WTC11 (cell line): Measurements from ENCODE around the gene DIMT1. TPM values are rescaled to one million over a fixed set of nuclear protein-coding genes. Genes with fewer than 3 reads are reported as not detected.

Source experiments
- ATAC-seq: fragments of 200-7000 bp; cut with Tn5 transposase; 2 replicates; pipeline ENCODE4 v1.10.0; 2021; ENCODE audit warnings: mild to moderate bottlenecking, moderate library complexity
- CTCF ChIA-PET: fragments of 300-600 bp; sonication (Branson Sonifier 250); formaldehyde crosslinking; loops from one replicate; lab custom pipeline; 2021; ENCODE audit warnings: antibody characterized with exemption; lab: Charles Lee
- POLR2A ChIA-PET: fragments of 350-600 bp; sonication (Branson Sonifier 250); formaldehyde crosslinking; loops from one replicate; lab custom pipeline; 2021; ENCODE audit warnings: antibody characterized with exemption; lab: Charles Lee
- DNase-seq: peaks from one replicate; pipeline ENCODE4 v3.0.0; 2021; ENCODE audit warnings: low spot score
- H3K27ac Mint-ChIP-seq: 2 replicates; pipeline ENCODE4 v1.8.0; 2021; ENCODE audit warnings: mixed read lengths
- H3K27me3 Mint-ChIP-seq: 2 replicates; pipeline ENCODE4 v1.8.0; 2021; ENCODE audit warnings: low read depth, mild to moderate bottlenecking, moderate library complexity, mixed read lengths
- H3K36me3 Mint-ChIP-seq: 2 replicates; pipeline ENCODE4 v1.8.0; 2021; ENCODE audit warnings: mixed read lengths
- H3K4me1 Mint-ChIP-seq: 2 replicates; pipeline ENCODE4 v1.8.0; 2022; ENCODE audit warnings: mixed read lengths
- H3K4me3 Mint-ChIP-seq: 2 replicates; pipeline ENCODE4 v1.8.0; 2021; ENCODE audit warnings: mild to moderate bottlenecking, moderate library complexity, mixed read lengths
- H3K9me3 Mint-ChIP-seq: 2 replicates; pipeline ENCODE4 v1.8.0; 2021; ENCODE audit warnings: mixed read lengths
- CREB1 ChIP-seq: sonication (generic); formaldehyde crosslinking; IDR thresholded peaks from 2 replicates; pipeline ENCODE4 v1.8.0; 2023; ENCODE audit warnings: mild to moderate bottlenecking, missing genetic modification reagents
- FOXK1 ChIP-seq: sonication (generic); formaldehyde crosslinking; IDR thresholded peaks from 2 replicates; pipeline ENCODE4 v1.8.0; 2022; ENCODE audit warnings: mild to moderate bottlenecking, moderate library complexity, missing genetic modification reagents
- HMGA2 ChIP-seq: fragments of 250-450 bp; sonication (Bioruptor Pico); IDR thresholded peaks from 2 replicates; pipeline ENCODE4 v1.4.0; 2021; ENCODE audit warnings: mild to moderate bottlenecking, moderate library complexity
- MXD4 ChIP-seq: fragments of 250-450 bp; sonication (Bioruptor Pico); IDR thresholded peaks from 2 replicates; pipeline ENCODE4 v1.8.0; 2021; ENCODE audit warnings: mild to moderate bottlenecking, moderate library complexity, borderline replicate concordance
- MYBL2 ChIP-seq: sonication (generic); formaldehyde crosslinking; IDR thresholded peaks from 2 replicates; pipeline ENCODE4 v1.8.1; 2023; ENCODE audit warnings: mild to moderate bottlenecking, moderate library complexity, missing genetic modification reagents
- NR1H2 ChIP-seq: sonication (generic); formaldehyde crosslinking; IDR thresholded peaks from 2 replicates; pipeline ENCODE4 v1.9.0; 2021; ENCODE audit warnings: mild to moderate bottlenecking, moderate library complexity, missing genetic modification reagents
- RORB ChIP-seq: fragments of 250-450 bp; sonication (Bioruptor Pico); IDR thresholded peaks from 2 replicates; pipeline ENCODE4 v1.9.0; 2021; ENCODE audit warnings: mild to moderate bottlenecking
- TCF7 ChIP-seq: sonication (generic); formaldehyde crosslinking; IDR thresholded peaks from 2 replicates; pipeline ENCODE4 v1.8.0; 2022; ENCODE audit warnings: mild to moderate bottlenecking, low read depth, missing genetic modification reagents, moderate library complexity
- total RNA-seq: library from RNA; stranded (reverse); gene quantifications from 3 replicates; pipeline ENCODE4 v1.2.3, GENCODE V29; 2021
- TF ChIP-seq, protein P1 (sequence below): sonication (generic); formaldehyde crosslinking; IDR thresholded peaks from 2 replicates; pipeline ENCODE4 v1.8.1; 2023; ENCODE audit warnings: mild to moderate bottlenecking, missing genetic modification reagents, borderline replicate concordance
- TF ChIP-seq, protein P2 (sequence below): fragments of 250-450 bp; sonication (Bioruptor Pico); IDR thresholded peaks from 2 replicates; pipeline ENCODE4 v1.9.0; 2021; ENCODE audit warnings: mild to moderate bottlenecking
- TF ChIP-seq, protein P3 (sequence below): sonication (generic); formaldehyde crosslinking; IDR thresholded peaks from 2 replicates; pipeline ENCODE4 v1.8.0; 2022; ENCODE audit warnings: mild to moderate bottlenecking, missing genetic modification reagents
- TF ChIP-seq, protein P4 (sequence below): sonication (generic); formaldehyde crosslinking; IDR thresholded peaks from 2 replicates; pipeline ENCODE4 v1.8.0; 2022; ENCODE audit warnings: missing genetic modification reagents
- TF ChIP-seq, protein P5 (sequence below): fragments of 250-450 bp; sonication (Bioruptor Pico); conservative IDR thresholded peaks from 2 replicates; pipeline ENCODE4 v1.9.0; 2021; ENCODE audit warnings: mild to moderate bottlenecking
- TF ChIP-seq, protein P6 (sequence below): sonication (generic); formaldehyde crosslinking; IDR thresholded peaks from 2 replicates; pipeline ENCODE4 v1.8.1; 2022; ENCODE audit warnings: low read depth, missing genetic modification reagents, borderline replicate concordance
- TF ChIP-seq, protein P7 (sequence below): sonication (generic); formaldehyde crosslinking; IDR thresholded peaks from 2 replicates; pipeline ENCODE4 v1.8.1; 2023; ENCODE audit warnings: mild to moderate bottlenecking, missing genetic modification reagents, moderate library complexity

The DIMT1 gene
- total RNA-seq, 1 experiment from 2014 or later: 33.9 TPM

DNA sequence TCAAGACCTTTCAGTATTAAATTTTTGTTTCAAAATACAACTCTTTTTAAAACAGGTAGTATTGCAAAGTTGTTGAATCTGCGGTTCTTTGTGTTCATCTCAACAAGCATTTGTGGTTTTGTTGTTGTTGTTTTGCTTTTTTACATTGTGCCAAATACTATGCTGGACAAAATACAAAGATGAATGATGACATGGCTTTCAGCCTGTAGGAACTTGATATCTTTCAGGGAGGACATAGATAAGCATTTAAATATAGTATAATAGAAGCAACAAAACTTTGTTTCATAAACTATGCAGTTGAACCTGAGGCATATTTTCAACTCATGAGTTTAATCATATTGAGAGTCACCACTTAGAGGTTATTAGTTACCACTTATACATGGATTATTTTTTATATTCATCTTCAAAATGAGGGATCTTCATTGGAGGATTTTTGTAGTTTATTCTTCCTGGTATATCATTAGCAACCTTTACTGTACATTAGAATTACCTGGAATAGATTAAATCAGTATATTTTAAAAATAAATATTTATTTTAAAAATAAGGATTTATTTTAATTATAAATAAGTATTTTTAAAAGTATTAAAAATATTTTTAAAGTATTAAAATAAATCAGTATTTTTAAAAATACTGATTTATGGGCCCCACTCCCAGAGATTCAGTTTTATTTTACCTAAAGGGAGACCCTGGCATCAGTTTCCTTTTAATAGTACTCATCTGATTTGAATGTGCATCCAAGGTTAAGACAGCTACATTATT is 54.8 kb downstream of the DIMT1 start:
- Mint-ChIP-seq H3K27ac (no peak overlapping the region), H3K36me3 (peaks cover 33% of the 10 kb centered on the region), H3K9me3 (no peaks in the 10 kb centered on the region), H3K4me3 (no peak overlapping the region), H3K4me1 (no peaks in the 10 kb centered on the region), H3K27me3 (no peaks in the 10 kb centered on the region)
- ChIA-PET CTCF (no interaction called here), POLR2A (no interaction called here)
- DNase-seq: no peak
- TF ChIP-seq NR1H2 (no peak), HMGA2 (peak; percentile 96)
- TF ChIP-seq, all 79 proteins: peak for 1
- ATAC-seq: no peak

DNA sequence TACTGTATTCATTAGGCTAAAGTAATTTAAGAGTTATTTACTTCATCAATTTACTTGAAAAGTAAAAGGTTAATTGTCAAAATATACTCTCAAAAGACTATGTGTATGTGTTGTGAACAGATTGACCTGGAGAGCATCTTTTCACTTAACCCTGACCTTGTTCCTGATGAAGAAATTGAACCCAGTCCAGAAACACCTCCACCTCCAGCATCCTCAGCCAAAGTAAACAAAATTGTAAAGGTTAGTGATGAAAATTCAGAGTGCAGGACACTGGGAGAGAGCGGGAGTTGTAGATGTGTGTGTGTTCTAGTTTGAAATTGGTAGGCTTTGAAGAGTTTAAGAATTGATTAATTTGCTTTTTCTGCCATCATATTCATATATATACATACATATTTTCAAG is 55.8 kb downstream of the DIMT1 start:
- no peak overlapping the region for H3K4me3 Mint-ChIP-seq
- no peaks in the 10 kb centered on the region for H3K27me3 Mint-ChIP-seq

DNA sequence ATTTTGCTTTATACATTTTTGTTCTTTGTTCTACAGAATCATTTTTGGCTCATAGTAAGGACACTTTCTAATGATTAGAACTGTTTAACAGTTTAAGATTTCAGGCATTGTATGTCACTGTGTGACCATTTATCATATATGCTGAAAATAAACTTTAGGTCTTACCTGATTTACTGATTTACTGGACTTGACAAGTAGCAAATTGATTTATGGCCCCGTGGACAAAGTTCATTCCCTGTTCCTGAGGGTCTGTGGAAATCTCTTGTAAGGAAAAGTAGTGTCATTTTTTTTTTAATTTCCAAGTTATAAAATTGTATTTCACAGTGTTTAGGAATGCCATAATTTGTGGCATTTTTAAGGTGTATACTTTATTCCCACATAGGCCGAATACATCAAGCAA is 57.0 kb downstream of the DIMT1 start:
- POLR2A ChIA-PET: no interaction called here
- H3K4me1 Mint-ChIP-seq: peaks cover under 1% of the 10 kb centered on the region; the same call in 1 of the 2 replicates
- H3K4me3 Mint-ChIP-seq: no peak overlapping the region
- ATAC-seq (no peak), DNase-seq (no peak)
- H3K9me3 Mint-ChIP-seq: no peaks in the 10 kb centered on the region
- H3K36me3 Mint-ChIP-seq: peaks cover 23% of the 10 kb centered on the region
- CTCF ChIA-PET: no interaction called here
- no peak overlapping the region for H3K27ac Mint-ChIP-seq
- H3K27me3 Mint-ChIP-seq: no peaks in the 10 kb centered on the region
- TF ChIP-seq, protein P1, sequence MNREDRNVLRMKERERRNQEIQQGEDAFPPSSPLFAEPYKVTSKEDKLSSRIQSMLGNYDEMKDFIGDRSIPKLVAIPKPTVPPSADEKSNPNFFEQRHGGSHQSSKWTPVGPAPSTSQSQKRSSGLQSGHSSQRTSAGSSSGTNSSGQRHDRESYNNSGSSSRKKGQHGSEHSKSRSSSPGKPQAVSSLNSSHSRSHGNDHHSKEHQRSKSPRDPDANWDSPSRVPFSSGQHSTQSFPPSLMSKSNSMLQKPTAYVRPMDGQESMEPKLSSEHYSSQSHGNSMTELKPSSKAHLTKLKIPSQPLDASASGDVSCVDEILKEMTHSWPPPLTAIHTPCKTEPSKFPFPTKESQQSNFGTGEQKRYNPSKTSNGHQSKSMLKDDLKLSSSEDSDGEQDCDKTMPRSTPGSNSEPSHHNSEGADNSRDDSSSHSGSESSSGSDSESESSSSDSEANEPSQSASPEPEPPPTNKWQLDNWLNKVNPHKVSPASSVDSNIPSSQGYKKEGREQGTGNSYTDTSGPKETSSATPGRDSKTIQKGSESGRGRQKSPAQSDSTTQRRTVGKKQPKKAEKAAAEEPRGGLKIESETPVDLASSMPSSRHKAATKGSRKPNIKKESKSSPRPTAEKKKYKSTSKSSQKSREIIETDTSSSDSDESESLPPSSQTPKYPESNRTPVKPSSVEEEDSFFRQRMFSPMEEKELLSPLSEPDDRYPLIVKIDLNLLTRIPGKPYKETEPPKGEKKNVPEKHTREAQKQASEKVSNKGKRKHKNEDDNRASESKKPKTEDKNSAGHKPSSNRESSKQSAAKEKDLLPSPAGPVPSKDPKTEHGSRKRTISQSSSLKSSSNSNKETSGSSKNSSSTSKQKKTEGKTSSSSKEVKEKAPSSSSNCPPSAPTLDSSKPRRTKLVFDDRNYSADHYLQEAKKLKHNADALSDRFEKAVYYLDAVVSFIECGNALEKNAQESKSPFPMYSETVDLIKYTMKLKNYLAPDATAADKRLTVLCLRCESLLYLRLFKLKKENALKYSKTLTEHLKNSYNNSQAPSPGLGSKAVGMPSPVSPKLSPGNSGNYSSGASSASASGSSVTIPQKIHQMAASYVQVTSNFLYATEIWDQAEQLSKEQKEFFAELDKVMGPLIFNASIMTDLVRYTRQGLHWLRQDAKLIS: no peak
- TF ChIP-seq, protein P2, sequence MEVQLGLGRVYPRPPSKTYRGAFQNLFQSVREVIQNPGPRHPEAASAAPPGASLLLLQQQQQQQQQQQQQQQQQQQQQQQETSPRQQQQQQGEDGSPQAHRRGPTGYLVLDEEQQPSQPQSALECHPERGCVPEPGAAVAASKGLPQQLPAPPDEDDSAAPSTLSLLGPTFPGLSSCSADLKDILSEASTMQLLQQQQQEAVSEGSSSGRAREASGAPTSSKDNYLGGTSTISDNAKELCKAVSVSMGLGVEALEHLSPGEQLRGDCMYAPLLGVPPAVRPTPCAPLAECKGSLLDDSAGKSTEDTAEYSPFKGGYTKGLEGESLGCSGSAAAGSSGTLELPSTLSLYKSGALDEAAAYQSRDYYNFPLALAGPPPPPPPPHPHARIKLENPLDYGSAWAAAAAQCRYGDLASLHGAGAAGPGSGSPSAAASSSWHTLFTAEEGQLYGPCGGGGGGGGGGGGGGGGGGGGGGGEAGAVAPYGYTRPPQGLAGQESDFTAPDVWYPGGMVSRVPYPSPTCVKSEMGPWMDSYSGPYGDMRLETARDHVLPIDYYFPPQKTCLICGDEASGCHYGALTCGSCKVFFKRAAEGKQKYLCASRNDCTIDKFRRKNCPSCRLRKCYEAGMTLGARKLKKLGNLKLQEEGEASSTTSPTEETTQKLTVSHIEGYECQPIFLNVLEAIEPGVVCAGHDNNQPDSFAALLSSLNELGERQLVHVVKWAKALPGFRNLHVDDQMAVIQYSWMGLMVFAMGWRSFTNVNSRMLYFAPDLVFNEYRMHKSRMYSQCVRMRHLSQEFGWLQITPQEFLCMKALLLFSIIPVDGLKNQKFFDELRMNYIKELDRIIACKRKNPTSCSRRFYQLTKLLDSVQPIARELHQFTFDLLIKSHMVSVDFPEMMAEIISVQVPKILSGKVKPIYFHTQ (CRISPR knock-in tag): no peak
- TF ChIP-seq MXD4 (CRISPR knock-in tag) (no peak), FOXK1 (no peak)
- TF ChIP-seq, protein P3, sequence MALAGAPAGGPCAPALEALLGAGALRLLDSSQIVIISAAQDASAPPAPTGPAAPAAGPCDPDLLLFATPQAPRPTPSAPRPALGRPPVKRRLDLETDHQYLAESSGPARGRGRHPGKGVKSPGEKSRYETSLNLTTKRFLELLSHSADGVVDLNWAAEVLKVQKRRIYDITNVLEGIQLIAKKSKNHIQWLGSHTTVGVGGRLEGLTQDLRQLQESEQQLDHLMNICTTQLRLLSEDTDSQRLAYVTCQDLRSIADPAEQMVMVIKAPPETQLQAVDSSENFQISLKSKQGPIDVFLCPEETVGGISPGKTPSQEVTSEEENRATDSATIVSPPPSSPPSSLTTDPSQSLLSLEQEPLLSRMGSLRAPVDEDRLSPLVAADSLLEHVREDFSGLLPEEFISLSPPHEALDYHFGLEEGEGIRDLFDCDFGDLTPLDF (CRISPR knock-in tag): no peak
- TF ChIP-seq, protein P4, sequence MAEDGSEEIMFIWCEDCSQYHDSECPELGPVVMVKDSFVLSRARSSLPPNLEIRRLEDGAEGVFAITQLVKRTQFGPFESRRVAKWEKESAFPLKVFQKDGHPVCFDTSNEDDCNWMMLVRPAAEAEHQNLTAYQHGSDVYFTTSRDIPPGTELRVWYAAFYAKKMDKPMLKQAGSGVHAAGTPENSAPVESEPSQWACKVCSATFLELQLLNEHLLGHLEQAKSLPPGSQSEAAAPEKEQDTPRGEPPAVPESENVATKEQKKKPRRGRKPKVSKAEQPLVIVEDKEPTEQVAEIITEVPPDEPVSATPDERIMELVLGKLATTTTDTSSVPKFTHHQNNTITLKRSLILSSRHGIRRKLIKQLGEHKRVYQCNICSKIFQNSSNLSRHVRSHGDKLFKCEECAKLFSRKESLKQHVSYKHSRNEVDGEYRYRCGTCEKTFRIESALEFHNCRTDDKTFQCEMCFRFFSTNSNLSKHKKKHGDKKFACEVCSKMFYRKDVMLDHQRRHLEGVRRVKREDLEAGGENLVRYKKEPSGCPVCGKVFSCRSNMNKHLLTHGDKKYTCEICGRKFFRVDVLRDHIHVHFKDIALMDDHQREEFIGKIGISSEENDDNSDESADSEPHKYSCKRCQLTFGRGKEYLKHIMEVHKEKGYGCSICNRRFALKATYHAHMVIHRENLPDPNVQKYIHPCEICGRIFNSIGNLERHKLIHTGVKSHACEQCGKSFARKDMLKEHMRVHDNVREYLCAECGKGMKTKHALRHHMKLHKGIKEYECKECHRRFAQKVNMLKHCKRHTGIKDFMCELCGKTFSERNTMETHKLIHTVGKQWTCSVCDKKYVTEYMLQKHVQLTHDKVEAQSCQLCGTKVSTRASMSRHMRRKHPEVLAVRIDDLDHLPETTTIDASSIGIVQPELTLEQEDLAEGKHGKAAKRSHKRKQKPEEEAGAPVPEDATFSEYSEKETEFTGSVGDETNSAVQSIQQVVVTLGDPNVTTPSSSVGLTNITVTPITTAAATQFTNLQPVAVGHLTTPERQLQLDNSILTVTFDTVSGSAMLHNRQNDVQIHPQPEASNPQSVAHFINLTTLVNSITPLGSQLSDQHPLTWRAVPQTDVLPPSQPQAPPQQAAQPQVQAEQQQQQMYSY (CRISPR knock-in tag): no peak
- TF ChIP-seq, protein P5, sequence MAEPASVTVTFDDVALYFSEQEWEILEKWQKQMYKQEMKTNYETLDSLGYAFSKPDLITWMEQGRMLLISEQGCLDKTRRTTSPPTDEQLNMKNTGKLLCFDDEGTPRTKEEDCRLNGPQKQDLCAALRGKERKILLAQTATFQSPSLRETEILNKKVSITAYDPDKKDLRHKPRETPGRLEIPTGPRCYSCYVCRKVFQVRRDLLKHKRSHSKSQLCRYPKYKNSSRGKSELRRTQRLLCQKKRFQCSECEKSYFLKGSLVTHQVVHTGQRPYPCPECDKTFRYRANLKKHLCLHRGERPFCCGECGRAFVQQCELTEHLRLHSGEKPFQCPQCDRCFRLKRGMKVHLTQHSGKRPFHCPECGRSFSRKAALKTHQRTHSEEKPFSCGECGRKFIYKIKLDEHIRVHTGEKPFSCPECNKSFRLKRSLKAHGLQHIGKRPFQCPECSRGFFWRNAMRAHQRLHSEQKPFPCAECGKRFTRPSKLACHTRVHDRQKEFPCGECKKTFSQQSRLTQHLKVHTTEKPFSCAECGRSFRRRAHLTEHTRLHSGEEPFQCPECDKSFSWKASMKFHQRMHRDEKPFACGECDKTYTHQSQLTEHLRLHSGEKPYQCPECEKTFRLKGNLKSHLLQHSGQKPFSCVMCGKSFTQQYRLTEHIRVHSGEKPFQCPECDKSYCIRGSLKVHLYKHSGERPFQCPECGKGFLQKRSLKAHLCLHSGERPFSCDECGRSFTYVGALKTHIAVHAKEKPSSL (CRISPR knock-in tag): no peak

More for the DNA sequence above, 55.8 kb downstream of the DIMT1 start:
- ChIA-PET CTCF (no interaction called here), POLR2A (no interaction called here)
- no peak for DNase-seq
- Mint-ChIP-seq H3K4me1 (no peaks in the 10 kb centered on the region), H3K36me3 (peaks cover 30% of the 10 kb centered on the region), H3K27ac (no peak overlapping the region), H3K9me3 (no peaks in the 10 kb centered on the region)
- no peak for ATAC-seq
- TF ChIP-seq CREB1 (CRISPR knock-in tag) (no peak), RORB (no peak), MYBL2 (no peak), TCF7 (CRISPR knock-in tag) (no peak)
- TF ChIP-seq, protein P6, sequence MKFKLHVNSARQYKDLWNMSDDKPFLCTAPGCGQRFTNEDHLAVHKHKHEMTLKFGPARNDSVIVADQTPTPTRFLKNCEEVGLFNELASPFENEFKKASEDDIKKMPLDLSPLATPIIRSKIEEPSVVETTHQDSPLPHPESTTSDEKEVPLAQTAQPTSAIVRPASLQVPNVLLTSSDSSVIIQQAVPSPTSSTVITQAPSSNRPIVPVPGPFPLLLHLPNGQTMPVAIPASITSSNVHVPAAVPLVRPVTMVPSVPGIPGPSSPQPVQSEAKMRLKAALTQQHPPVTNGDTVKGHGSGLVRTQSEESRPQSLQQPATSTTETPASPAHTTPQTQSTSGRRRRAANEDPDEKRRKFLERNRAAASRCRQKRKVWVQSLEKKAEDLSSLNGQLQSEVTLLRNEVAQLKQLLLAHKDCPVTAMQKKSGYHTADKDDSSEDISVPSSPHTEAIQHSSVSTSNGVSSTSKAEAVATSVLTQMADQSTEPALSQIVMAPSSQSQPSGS (CRISPR knock-in tag): no peak
- TF ChIP-seq, protein P7, sequence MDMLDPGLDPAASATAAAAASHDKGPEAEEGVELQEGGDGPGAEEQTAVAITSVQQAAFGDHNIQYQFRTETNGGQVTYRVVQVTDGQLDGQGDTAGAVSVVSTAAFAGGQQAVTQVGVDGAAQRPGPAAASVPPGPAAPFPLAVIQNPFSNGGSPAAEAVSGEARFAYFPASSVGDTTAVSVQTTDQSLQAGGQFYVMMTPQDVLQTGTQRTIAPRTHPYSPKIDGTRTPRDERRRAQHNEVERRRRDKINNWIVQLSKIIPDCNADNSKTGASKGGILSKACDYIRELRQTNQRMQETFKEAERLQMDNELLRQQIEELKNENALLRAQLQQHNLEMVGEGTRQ (CRISPR knock-in tag): no peak
